HK-2 (cell line): ENCODE measurements around the gene PLXNA4.

Experiments used
- DNase-seq: peaks from one replicate; pipeline ENCODE4 v3.0.0-alpha.2; 2018; ENCODE audit not compliant: unreplicated experiment

PLXNA4 gene

GRCh38 chr7:132272763-132273371, 303.4 kb downstream of the PLXNA4 start:
- no peak for DNase-seq

GRCh38 chr7:132270517-132270916, 305.8 kb downstream of the PLXNA4 start:
- DNase-seq: no peak

GRCh38 chr7:132269718-132270117, 306.6 kb downstream of the PLXNA4 start:
- no peak for DNase-seq

GRCh38 chr7:132263151-132263550, 313.1 kb downstream of the PLXNA4 start:
- no peak for DNase-seq

GRCh38 chr7:132262160-132262470, 314.2 kb downstream of the PLXNA4 start:
- DNase-seq: no peak

- no peak for DNase-seq
These were observed 314.7 kb downstream of the PLXNA4 start for GRCh38 chr7:132261327-132262159.

GRCh38 chr7:132258231-132258630, 318.0 kb downstream of the PLXNA4 start:
- no peak for DNase-seq

- DNase-seq: no peak
These were observed 319.0 kb downstream of the PLXNA4 start for GRCh38 chr7:132257253-132257652.

GRCh38 chr7:132256721-132257212, 319.5 kb downstream of the PLXNA4 start:
- no peak for DNase-seq

- no peak for DNase-seq
These were observed 320.4 kb downstream of the PLXNA4 start for GRCh38 chr7:132255898-132256297.

GRCh38 chr7:132255115-132255797, 321.0 kb downstream of the PLXNA4 start:
- no peak for DNase-seq

GRCh38 chr7:132254455-132254854, 321.8 kb downstream of the PLXNA4 start:
- DNase-seq: no peak

- no peak for DNase-seq
These were observed 323.5 kb downstream of the PLXNA4 start for GRCh38 chr7:132252793-132253100.

GRCh38 chr7:132251327-132251659, 325.0 kb downstream of the PLXNA4 start:
- no peak for DNase-seq

- DNase-seq: no peak
These were observed 325.6 kb downstream of the PLXNA4 start for GRCh38 chr7:132250480-132251326.

- DNase-seq: no peak
These were observed 326.9 kb downstream of the PLXNA4 start for GRCh38 chr7:132249256-132249971.

GRCh38 chr7:132248841-132249240, 327.4 kb downstream of the PLXNA4 start:
- no peak for DNase-seq

GRCh38 chr7:132247995-132248618, 328.2 kb downstream of the PLXNA4 start:
- DNase-seq: no peak

GRCh38 chr7:132246591-132246990, 329.7 kb downstream of the PLXNA4 start:
- no peak for DNase-seq

- DNase-seq: no peak
These were observed 330.7 kb downstream of the PLXNA4 start for GRCh38 chr7:132245539-132245938.

- DNase-seq: no peak
These were observed 331.3 kb downstream of the PLXNA4 start for GRCh38 chr7:132244903-132245480.
